Esophagus mucosa (tissue), 1 donor: ENCODE measurements around the gene CRYZ. TPM values are rescaled to one million over a fixed set of nuclear protein-coding genes. Genes with fewer than 3 reads are reported as not detected.

Source experiments
- ATAC-seq: fragments of 200-7000 bp; cut with Tn5 transposase; one replicate; pipeline ENCODE4 v1.9.1; 2020
- total RNA-seq: library from RNA; stranded (reverse); gene quantifications from one replicate; pipeline ENCODE4 v1.2.4, GENCODE V29; 2023
- donor health status: DM: yes; HTN: yes; CAD: no.

The CRYZ gene
- total RNA-seq, 1 donor from 2014 or later = 18.0 TPM

DNA sequence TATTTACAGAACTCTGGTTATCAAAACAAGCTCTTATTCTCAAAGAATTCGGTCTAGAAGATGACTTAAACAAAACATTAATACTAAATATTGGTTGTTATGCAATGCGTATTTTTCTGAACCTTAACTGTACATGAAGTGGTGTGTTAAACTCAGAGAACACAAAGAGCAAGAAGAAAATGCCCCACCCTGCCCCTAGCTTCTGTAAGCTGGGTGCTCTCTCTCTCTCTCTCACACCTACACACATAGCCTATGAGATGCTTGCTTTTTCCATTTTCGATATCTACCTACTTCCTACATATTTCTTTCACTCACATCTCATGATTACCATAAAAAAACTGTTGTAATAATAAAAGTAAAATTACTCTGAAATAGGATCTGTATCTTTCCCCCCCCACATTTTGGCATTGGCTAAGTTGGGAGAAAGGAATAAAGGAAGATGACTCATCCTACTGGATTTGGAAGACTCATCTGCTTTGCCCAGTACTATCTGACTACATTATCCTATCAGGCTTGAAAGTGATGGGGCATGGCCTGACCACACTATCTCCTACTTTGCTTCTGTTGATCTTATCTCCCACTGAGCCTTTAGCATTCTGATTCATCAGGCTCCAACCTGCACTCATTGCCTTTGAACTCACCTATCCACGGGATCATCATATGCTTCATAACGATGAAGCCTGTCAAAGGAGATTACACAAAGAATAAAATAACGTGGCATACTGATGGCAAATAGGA is 2.9 kb downstream of the CRYZ start:
- ATAC-seq = no peak

DNA sequence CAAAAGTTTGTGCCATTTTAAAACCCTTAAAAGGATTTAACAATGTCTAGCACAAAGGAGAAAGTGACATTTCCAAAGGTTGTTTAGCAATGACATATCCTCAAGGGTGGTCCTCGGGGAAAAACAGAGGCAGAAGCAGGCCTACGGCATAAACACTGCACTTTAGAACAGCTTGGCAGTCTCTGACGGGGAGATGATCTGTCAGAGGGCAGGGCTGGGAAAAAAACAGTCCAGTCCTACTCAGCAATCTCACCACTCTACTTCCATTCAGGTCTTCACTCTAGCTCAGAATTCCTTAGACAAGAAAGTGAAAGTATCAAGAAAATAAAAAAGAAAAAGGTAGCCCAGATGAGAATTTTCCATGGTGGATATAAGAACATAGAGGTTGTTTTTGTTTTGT is 4.1 kb downstream of the CRYZ start:
- no peak for ATAC-seq

- ATAC-seq = no peak
Measured at GRCh38 chr1:74726063-74726462, 6.8 kb downstream of the CRYZ start.

DNA sequence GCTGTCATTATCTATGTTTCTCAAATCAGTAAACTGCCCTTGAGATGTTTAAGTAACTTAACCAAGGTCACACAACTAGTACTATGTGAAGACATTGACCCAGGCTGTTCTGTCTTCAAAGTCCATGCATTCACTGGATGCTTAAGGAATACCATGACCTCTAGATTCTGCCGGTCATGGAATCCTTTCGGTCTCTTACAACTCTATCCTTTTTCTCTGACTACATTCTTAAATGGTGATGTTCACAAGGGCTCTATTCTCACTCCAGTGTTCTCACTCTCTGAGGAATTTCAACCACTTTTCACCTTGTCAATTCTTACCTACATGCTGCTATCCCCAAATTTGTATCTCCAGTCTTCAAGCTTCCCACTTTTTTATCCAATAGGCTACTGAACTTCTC is 15.2 kb downstream of the CRYZ start:
- ATAC-seq = no peak

DNA sequence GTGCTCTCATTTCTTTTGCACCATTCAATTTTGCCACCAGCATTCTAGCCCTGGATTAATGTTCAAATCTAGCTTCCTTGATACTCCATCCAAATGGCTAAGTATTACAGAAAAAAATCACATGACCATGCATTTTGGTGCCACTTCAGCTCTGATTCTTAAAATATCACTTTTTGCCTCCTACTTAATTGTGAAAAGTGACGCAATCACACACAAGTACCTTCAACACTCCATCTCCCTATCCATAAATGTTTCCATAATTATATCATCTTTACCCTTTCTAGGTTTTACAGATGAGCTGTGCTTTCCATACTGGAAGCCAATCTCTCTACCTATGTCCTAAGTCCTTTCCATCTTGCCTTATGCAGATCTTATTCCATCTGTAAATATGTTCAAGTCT is 16.0 kb downstream of the CRYZ start:
- no peak for ATAC-seq

DNA sequence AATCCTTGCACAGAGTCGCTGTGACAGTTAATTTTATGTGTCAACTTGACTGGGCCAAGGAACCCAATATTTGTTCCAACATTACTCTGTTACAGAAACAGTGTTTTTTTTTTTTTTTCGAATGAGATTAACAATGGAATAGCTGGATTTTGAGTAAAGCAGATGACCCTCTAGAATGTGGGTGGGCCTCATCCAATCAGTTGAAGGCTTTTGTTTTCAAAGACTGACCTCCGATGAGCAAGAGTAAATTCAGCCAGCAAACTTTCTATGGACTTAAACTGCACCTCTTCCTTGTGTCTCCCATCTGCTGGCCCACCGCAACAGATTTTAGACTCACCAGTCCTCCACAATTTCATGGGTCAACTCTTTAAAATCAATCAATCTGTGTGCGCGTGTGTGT is 17.0 kb downstream of the CRYZ start:
- no peak for ATAC-seq

- no peak for ATAC-seq
Measured at GRCh38 chr1:74715236-74715502, 17.7 kb downstream of the CRYZ start.

GRCh38 chr1:74714429-74715235 is 18.2 kb downstream of the CRYZ start:
- ATAC-seq = no peak

DNA sequence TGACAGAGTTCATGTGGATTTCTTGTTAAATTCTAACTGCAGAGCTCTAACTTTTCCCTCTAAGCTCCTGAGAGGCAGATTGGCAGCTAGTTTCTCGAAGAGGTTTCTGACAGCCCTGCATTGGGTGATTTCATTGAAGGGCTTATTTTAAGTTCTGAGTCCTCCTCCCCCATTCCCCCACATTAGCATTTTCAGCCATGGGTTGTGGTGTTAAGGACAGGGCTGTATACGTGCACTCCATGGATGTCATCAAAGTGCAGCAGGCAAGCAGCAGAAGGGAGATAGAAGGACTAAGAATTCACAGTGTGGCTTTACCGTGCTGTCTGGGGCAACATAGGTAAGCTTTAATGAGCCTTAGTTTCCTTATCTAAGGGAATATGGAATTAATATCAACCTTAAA is 19.0 kb downstream of the CRYZ start:
- no peak for ATAC-seq

GRCh38 chr1:74712881-74713280 is 20.0 kb downstream of the CRYZ start:
- no peak for ATAC-seq

DNA sequence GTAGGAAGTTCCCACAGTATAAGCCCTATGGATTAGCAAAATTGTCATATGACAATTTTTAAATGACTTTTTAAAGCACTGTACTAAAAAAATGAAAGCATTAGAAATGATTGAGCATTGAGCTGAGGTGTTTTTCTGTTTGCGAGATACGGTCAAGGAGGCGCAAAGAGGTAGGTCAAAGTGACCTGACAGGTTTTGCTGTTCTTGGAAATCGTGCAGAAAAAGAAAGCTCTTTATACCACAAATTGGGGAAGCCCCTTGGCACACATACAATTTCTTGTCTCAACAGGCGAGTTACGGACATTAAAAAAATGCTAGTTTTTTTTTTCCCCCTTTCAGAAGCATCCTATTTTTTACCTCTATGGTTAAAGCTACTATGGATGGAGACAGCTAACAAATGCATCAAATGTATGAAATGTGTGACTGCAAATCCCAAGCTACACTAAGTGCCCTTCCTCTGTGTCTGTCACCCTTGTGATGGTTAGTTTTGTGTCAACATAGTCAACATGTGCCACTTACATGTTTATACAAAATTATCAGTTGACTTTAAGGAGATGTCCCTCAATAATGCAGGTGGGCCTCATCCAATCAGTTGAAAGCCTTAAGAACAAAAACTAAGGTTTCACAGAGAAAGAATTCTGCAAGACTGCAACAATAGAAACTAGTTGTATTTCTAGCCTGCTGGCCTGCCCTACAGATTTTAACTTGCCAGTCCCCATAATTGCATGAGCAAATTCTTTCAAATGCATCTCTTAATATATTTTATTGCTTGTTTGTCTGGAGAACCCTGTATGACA is 29.3 kb downstream of the CRYZ start:
- no peak for ATAC-seq

GRCh38 chr1:74699331-74699730 is 33.5 kb downstream of the CRYZ start:
- ATAC-seq = no peak

DNA sequence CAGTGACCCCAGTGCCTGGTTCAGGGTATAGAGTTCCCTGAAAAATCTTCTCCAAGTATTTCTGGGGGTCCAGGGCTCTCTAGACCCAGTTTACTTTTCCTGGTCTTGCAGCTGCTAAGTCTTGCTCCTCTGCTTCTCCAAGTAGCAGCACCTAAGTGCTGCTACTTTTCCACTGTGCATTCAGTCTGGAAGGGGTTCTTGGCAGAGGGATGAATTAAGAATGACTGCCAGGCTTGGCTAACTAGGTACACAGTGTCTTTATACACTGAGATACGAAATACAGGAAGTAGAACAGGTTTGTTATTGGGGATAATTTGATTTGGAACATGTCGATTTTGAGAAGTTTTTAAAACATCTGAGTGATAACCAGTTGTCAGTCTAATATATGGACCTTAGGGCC is 35.0 kb downstream of the CRYZ start:
- ATAC-seq = no peak

GRCh38 chr1:74693473-74693872 is 39.4 kb downstream of the CRYZ start:
- peak; percentile 52 for ATAC-seq

GRCh38 chr1:74690909-74691308 is 41.9 kb downstream of the CRYZ start:
- no peak for ATAC-seq

- no peak for ATAC-seq
Measured at GRCh38 chr1:74690364-74690696, 42.5 kb downstream of the CRYZ start.

- ATAC-seq = peak; percentile 52
Measured at GRCh38 chr1:74689621-74690363, 43.1 kb downstream of the CRYZ start.

GRCh38 chr1:74686928-74687327 is 45.9 kb downstream of the CRYZ start:
- ATAC-seq = no peak

DNA sequence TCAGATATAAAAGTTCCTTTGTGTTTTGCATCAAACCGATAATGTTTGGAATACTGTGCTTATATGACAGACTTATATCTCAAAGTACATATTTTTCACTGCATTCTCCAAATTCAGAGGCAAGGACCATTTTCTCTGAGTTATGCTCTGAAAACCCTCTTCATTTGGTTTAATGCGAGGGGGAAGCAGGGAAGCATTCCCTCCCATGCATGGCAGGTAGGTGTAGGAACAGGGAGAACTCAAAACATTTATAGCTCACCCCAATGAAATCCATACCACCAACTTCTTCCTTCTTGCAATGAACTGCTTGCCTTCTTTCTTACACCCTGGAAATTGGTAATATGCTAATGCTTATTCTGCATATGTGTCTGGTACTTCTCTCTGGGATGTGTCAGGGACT is 48.5 kb downstream of the CRYZ start:
- no peak for ATAC-seq

- no peak for ATAC-seq
Measured at GRCh38 chr1:74683656-74684055, 49.2 kb downstream of the CRYZ start.

DNA sequence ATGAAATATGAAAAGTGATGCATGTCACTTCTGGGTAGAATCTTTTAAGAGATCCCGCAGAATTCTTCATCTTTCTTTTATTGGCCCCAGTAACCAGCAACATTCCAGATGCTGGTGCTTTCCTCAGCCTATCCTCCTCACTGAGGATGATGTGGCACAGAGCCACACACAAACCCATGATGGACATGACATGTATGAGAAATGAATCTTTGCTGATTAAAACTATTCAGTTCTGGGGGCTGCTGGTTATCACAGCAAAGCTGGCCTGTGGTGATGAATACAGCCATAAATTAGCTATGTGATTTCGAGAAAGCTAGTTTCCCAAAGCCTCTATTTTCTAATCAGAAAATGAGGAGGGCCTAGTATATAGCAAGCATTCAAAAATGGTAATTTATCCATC is 51.0 kb downstream of the CRYZ start:
- ATAC-seq = no peak

DNA sequence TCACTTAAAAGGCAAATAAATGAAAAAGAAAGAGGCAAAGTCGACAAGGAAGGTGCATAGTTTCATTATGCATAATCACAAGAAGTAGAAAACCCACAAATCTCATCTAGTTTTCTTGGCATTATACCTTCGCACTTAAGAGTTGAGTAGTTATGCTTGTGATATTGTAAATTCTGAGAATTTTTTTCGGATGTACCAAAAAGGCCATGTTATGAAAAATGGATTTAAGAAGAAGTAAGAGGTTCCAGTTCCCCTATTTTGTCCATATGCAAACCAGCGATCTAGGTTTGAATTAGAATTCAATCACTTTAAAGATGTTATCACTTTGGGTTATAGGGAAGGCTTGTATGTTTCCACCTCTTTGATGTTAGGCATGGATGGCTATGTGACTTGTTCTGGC is 51.4 kb downstream of the CRYZ start:
- ATAC-seq = no peak

DNA sequence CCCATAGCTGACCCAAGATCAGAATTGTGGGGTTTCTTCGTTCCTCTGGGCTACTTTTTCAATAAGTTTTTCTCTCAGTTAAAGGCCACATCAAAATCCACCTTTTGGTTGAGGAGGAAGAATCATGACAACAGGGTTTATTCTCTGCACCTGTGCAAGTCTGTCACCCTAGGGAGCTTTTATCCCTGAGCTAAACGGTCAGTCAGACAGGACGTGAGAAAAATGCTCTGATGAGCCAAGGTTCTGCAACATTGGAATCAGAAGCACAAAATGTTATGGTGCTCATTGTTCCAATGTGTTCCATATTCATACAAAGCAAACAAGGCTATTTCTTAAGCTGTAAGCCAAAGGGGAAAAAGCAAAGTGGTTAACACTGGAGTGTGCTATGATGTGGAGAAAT is 51.8 kb downstream of the CRYZ start:
- ATAC-seq = no peak
